ENCODE results near the gene EXOC6B.

- TF ChIP-seq, protein P1, sequence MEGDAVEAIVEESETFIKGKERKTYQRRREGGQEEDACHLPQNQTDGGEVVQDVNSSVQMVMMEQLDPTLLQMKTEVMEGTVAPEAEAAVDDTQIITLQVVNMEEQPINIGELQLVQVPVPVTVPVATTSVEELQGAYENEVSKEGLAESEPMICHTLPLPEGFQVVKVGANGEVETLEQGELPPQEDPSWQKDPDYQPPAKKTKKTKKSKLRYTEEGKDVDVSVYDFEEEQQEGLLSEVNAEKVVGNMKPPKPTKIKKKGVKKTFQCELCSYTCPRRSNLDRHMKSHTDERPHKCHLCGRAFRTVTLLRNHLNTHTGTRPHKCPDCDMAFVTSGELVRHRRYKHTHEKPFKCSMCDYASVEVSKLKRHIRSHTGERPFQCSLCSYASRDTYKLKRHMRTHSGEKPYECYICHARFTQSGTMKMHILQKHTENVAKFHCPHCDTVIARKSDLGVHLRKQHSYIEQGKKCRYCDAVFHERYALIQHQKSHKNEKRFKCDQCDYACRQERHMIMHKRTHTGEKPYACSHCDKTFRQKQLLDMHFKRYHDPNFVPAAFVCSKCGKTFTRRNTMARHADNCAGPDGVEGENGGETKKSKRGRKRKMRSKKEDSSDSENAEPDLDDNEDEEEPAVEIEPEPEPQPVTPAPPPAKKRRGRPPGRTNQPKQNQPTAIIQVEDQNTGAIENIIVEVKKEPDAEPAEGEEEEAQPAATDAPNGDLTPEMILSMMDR (tag by site-specific recombination; IDR thresholded peaks at IDR 0.05): no peak
- TF ChIP-seq ZNF501 (tag by site-specific recombination; IDR thresholded peaks at IDR 0.05): no peak
- no peak for TF ChIP-seq ZNF362 (tag by site-specific recombination; IDR thresholded peaks at IDR 0.05)
- TF ChIP-seq, protein P2, sequence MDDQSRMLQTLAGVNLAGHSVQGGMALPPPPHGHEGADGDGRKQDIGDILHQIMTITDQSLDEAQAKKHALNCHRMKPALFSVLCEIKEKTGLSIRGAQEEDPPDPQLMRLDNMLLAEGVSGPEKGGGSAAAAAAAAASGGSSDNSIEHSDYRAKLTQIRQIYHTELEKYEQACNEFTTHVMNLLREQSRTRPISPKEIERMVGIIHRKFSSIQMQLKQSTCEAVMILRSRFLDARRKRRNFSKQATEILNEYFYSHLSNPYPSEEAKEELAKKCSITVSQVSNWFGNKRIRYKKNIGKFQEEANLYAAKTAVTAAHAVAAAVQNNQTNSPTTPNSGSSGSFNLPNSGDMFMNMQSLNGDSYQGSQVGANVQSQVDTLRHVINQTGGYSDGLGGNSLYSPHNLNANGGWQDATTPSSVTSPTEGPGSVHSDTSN (CRISPR knock-in tag; IDR thresholded peaks at IDR 0.05): no peak
- TF ChIP-seq, protein P3, sequence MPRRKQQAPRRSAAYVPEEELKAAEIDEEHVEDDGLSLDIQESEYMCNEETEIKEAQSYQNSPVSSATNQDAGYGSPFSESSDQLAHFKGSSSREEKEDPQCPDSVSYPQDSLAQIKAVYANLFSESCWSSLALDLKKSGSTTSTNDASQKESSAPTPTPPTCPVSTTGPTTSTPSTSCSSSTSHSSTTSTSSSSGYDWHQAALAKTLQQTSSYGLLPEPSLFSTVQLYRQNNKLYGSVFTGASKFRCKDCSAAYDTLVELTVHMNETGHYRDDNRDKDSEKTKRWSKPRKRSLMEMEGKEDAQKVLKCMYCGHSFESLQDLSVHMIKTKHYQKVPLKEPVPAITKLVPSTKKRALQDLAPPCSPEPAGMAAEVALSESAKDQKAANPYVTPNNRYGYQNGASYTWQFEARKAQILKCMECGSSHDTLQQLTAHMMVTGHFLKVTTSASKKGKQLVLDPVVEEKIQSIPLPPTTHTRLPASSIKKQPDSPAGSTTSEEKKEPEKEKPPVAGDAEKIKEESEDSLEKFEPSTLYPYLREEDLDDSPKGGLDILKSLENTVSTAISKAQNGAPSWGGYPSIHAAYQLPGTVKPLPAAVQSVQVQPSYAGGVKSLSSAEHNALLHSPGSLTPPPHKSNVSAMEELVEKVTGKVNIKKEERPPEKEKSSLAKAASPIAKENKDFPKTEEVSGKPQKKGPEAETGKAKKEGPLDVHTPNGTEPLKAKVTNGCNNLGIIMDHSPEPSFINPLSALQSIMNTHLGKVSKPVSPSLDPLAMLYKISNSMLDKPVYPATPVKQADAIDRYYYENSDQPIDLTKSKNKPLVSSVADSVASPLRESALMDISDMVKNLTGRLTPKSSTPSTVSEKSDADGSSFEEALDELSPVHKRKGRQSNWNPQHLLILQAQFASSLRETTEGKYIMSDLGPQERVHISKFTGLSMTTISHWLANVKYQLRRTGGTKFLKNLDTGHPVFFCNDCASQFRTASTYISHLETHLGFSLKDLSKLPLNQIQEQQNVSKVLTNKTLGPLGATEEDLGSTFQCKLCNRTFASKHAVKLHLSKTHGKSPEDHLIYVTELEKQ (tag by site-specific recombination; IDR thresholded peaks at IDR 0.05; ENCODE audit: borderline replicate concordance): no peak
- TF ChIP-seq BCL11B (tag by site-specific recombination; IDR thresholded peaks at IDR 0.05; ENCODE audit: low read depth): no peak
- no peak for TF ChIP-seq REPIN1 (tag by site-specific recombination; IDR thresholded peaks at IDR 0.05; ENCODE audit: low read depth)
- TF ChIP-seq ZNF266 (tag by site-specific recombination; IDR thresholded peaks at IDR 0.05; ENCODE audit: low read depth): no peak
Observed at GRCh38 chr2:72710418-72711152, 115.2 kb downstream of the EXOC6B start.
